Muscle of back (tissue), 11 donors: ENCODE measurements around the gene SNAI1. TPM values are rescaled to one million over a fixed set of nuclear protein-coding genes. Genes with fewer than 3 reads are reported as not detected.
A peak's percentile ranks its signal among the peaks of the same experiment; 100 is the strongest.
"Not testable (repeated sequence)": the region's sequence is repeated elsewhere in the genome, so short reads cannot be mapped to it uniquely, and the experiment has no call there.

Source experiments
- DNase-seq, 3 donors: peaks; one replicate each; pipeline versions ENCODE4 v3.0.0 to v3.0.0-alpha.2; 2013
- polyA plus RNA-seq, 10 donors: library from polyadenylated mRNA; unstranded; fragments of 120-200 nt; gene quantifications; one replicate each; pipeline ENCODE4 v1.2.1, GENCODE V29; 2013; ENCODE audit not compliant: insufficient read length in 10 of 10

The SNAI1 gene
- polyA plus RNA-seq, 10 donors, result 6.0 to 15.9 (median 8.3) TPM

- peak in 1 of 3 donors; percentile 70 for DNase-seq
Measured at GRCh38 chr20:50009521-50010454, 27.0 kb downstream of the SNAI1 start.

GRCh38 chr20:50011597-50011996, 28.8 kb downstream of the SNAI1 start:
- not testable (repeated sequence) for DNase-seq

GRCh38 chr20:50012282-50013263, 29.8 kb downstream of the SNAI1 start:
- DNase-seq, result no peak

GRCh38 chr20:50013976-50014375, 31.2 kb downstream of the SNAI1 start:
- DNase-seq, result no peak

GRCh38 chr20:50014570-50015562, 32.1 kb downstream of the SNAI1 start:
- DNase-seq, result peak in 1 of 3 donors; percentile 78

- DNase-seq, result no peak
Measured at GRCh38 chr20:50015636-50015992, 32.8 kb downstream of the SNAI1 start.

- no peak for DNase-seq
Measured at GRCh38 chr20:50015993-50016770, 33.4 kb downstream of the SNAI1 start.

- no peak for DNase-seq
Measured at GRCh38 chr20:50017160-50017559, 34.4 kb downstream of the SNAI1 start.

- DNase-seq, result no peak
Measured at GRCh38 chr20:50017576-50018248, 34.9 kb downstream of the SNAI1 start.

- DNase-seq, result no peak
Measured at GRCh38 chr20:50019466-50020256, 36.9 kb downstream of the SNAI1 start.

GRCh38 chr20:50020288-50020687, 37.5 kb downstream of the SNAI1 start:
- no peak for DNase-seq

- DNase-seq, result no peak
Measured at GRCh38 chr20:50022676-50023075, 39.9 kb downstream of the SNAI1 start.

- no peak for DNase-seq
Measured at GRCh38 chr20:50023116-50023805, 40.5 kb downstream of the SNAI1 start.

- DNase-seq, result no peak
Measured at GRCh38 chr20:50026746-50027575, 44.2 kb downstream of the SNAI1 start.

- peak in 2 of 3 donors; percentile 64 to 65 for DNase-seq
Measured at GRCh38 chr20:50027611-50028105, 44.9 kb downstream of the SNAI1 start.

GRCh38 chr20:50029083-50029696, 46.4 kb downstream of the SNAI1 start:
- no peak for DNase-seq
